Left renal pelvis (tissue), 4 donors: ENCODE data around the gene PARVB. TPM values are rescaled to one million over a fixed set of nuclear protein-coding genes. Genes with fewer than 3 reads are reported as not detected.

Experiments
- polyA plus RNA-seq, 4 donors: library from polyadenylated mRNA; unstranded; fragments of 120-200 nt; gene quantifications; one replicate each; pipeline ENCODE4 v1.2.1, GENCODE V29; 2013; ENCODE audit not compliant: insufficient read length in 4 of 4

PARVB gene
- polyA plus RNA-seq, 4 donors = 14.6 to 24.2 (median 20.2) TPM

Other genes starting within 250 kb of the PARVB start
- gene EFCAB6, start 212.0 kb upstream of the PARVB start, polyA plus RNA-seq = 1 to 10 TPM; 1.4 to 5.7 (median 4.8) TPM
- gene SULT4A1, start 161.8 kb upstream of the PARVB start, polyA plus RNA-seq = 1 to 10 TPM; 2.5 to 4.1 (median 3.6) TPM
- gene PNPLA5, start 132.3 kb upstream of the PARVB start, polyA plus RNA-seq = not detected
- 1 to 10 TPM in 3 of 4 donors, under 1 TPM in 1; 0.94 to 1.8 (median 1.5) TPM for gene PNPLA3, start 100.5 kb upstream of the PARVB start, polyA plus RNA-seq
- 10 to 100 TPM; 46.3 to 68.2 (median 64.6) TPM for gene SAMM50, start 68.9 kb upstream of the PARVB start, polyA plus RNA-seq
- gene PARVG, start 156.6 kb downstream of the PARVB start, polyA plus RNA-seq = 1 to 10 TPM; 1.8 to 3.8 (median 2.8) TPM